Stimulated activated CD4-positive, alpha-beta T cell treated with anti-CD3 and anti-CD28 coated beads, Interleukin-15, amount 100 ng/mL, for 1 hour (primary cell): ENCODE results near the gene ZBTB20.

Source experiments
- DNase-seq, 2 donors: peaks; one replicate each; pipeline ENCODE4 v3.0.0-alpha.2; 2020; ENCODE audit warnings: low read depth in 1 of 2, low spot score in 1 of 2

Gene ZBTB20

GRCh38 chr3:114308377-114308776 lies 838.7 kb downstream of the ZBTB20 start:
- no peak for DNase-seq

GRCh38 chr3:114307832-114308231 lies 839.3 kb downstream of the ZBTB20 start:
- DNase-seq: no peak

GRCh38 chr3:114307222-114307830 lies 839.8 kb downstream of the ZBTB20 start:
- DNase-seq: no peak

- no peak for DNase-seq
Observed at GRCh38 chr3:114299941-114300624, 847.0 kb downstream of the ZBTB20 start.

- DNase-seq: no peak
Observed at GRCh38 chr3:114299421-114299820, 847.7 kb downstream of the ZBTB20 start.

- DNase-seq: no peak
Observed at GRCh38 chr3:114295946-114296345, 851.1 kb downstream of the ZBTB20 start.

- DNase-seq: no peak
Observed at GRCh38 chr3:114294940-114295480, 852.1 kb downstream of the ZBTB20 start.

- DNase-seq: no peak
Observed at GRCh38 chr3:114293838-114294535, 853.1 kb downstream of the ZBTB20 start, which contains the start of gene TIGIT. TIGIT (plus strand) TSS chr3:114294028; CDS start chr3:114294062, 34 bp downstream.

- DNase-seq: peak; percentile 80 to 87
Observed at GRCh38 chr3:114290911-114291901, 855.9 kb downstream of the ZBTB20 start.

- no peak for DNase-seq
Observed at GRCh38 chr3:114286266-114286665, 860.8 kb downstream of the ZBTB20 start.

- DNase-seq: no peak
Observed at GRCh38 chr3:114285648-114286230, 861.3 kb downstream of the ZBTB20 start.

- DNase-seq: no peak
Observed at GRCh38 chr3:114284644-114285043, 862.4 kb downstream of the ZBTB20 start.
